ENCODE results near the gene ALDH8A1.

DNA sequence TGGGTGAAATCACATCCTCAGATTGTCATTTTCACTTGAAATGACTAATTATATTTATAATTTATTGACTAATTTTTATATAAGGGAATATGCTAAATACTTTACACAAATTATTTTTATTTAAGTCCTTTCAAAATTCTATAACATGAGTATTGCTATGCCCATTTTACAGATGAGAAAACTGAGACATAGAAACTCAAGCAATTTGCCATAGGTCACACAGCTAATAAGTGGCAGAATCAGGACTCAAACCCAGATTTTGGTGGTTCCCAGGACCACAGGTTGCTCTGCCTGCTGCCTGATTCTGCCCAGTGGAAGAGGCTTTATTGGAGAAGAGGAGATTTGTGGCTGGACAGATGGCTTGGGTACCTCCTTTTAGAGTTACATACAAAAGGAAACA, 4.9 kb downstream of the ALDH8A1 start:
- no peak for TF ChIP-seq POLR2A (IDR thresholded peaks at IDR 0.05)
- TF ChIP-seq, protein P1, sequence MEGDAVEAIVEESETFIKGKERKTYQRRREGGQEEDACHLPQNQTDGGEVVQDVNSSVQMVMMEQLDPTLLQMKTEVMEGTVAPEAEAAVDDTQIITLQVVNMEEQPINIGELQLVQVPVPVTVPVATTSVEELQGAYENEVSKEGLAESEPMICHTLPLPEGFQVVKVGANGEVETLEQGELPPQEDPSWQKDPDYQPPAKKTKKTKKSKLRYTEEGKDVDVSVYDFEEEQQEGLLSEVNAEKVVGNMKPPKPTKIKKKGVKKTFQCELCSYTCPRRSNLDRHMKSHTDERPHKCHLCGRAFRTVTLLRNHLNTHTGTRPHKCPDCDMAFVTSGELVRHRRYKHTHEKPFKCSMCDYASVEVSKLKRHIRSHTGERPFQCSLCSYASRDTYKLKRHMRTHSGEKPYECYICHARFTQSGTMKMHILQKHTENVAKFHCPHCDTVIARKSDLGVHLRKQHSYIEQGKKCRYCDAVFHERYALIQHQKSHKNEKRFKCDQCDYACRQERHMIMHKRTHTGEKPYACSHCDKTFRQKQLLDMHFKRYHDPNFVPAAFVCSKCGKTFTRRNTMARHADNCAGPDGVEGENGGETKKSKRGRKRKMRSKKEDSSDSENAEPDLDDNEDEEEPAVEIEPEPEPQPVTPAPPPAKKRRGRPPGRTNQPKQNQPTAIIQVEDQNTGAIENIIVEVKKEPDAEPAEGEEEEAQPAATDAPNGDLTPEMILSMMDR (IDR thresholded peaks at IDR 0.05), result no peak
